Activated T-helper 1 cell treated with Interleukin-2 at 50 U/mL for 16 hours (primary cell): ENCODE data around the gene ABCC1.
"Not testable (repeated sequence)": the region's sequence is repeated elsewhere in the genome, so short reads cannot be mapped to it uniquely, and the experiment has no call there.

Experiments
- DNase-seq: peaks from one replicate; pipeline ENCODE4 v3.0.0-alpha.2; 2020; ENCODE audit warnings: low read depth

Gene ABCC1

DNA sequence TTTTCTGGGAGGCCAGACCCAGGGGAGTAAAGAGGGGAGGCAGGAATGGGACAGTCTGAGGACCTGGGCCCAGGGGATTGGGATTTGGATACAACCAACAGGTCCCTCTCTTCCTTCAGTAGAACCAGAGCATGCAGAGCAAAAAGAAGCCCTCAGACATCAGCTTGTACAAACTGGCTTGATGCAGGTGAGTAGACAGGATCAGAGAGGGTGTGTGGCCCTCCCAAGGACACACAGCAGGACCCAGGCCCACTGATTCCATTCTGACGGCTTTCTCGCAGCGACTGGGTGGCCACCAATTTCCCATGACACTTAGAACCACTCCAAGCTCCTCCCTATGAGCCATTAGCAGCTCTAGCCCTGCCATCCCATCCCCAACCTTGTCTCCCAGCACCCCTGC is 210.2 kb downstream of the ABCC1 start:
- DNase-seq: no peak

DNA sequence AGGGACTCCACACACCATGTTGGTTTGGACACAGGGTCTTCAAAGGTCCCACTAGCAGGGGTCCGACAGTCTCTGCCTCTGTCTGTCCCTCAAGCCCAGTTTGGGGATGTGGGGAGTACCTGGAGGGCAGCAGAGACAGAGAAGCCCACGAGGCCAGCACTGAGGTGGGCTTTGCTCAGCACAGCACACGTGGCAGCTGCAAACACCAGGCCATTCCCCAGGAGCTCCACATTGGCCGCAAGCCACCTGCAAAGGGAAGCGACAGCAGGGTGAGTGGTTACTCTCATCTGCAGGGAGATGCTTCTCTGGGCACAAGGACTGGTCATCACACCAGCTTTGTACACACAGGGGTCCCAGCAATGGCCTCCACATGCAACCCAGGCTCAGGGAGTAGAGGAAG is 211.9 kb downstream of the ABCC1 start:
- no peak for DNase-seq

DNA sequence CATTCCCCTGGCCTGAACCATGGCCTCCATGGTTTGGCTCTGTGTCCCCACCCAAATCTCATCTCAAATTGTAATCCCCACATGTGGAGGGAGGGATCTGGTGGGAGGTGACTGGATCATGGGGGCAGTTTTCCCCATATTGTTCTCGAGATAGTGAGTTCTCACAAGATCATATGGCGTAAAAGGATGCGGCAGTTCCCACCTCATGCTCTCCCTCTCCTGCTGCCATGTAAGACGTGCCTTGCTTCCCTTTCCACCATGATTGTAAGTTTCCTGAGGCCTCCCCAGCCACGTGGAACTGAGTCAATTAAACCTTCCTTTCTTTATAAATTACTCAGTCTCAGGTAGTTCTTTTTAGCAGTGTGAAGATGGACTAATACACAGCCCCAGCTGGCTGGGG is 212.4 kb downstream of the ABCC1 start:
- DNase-seq: not testable (repeated sequence)

DNA sequence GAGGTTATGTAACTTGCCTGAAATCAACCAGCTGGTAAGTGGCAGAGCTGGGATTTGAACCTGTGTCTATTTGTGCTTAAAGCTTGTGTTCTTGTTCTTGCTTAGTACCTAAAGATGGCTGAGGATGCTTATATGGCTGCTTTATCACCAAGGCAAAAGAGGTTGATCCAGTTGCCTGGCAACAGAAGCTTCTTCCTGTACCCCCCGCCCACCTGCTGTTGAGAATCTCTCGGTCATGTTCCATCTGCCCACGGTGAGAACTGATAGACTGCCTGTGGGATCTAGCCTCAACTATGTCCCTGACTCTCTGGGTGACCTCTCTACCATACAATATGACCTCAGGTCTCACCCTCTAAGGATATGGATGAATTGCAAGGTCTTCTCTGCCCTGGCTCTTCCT is 213.2 kb downstream of the ABCC1 start:
- DNase-seq: no peak

DNA sequence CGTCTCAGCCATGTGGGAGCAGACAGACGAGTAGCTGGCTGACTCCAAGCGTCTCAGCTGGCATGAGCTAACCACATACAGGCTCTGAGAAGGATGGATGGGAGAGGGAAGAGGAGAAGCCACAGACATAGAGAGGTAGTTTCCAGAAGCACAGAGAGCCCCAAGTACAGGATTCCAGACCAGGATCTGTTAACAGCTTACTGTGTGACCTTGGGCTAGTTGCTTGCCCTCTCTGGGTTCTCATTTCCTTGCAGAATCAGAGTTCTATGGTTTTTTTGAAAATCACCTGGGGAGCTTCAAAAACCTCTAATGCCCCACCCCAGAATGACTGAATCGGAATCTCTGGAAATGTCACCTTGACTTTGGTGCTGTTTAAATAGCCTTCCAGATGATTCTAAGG is 213.7 kb downstream of the ABCC1 start:
- DNase-seq: no peak

DNA sequence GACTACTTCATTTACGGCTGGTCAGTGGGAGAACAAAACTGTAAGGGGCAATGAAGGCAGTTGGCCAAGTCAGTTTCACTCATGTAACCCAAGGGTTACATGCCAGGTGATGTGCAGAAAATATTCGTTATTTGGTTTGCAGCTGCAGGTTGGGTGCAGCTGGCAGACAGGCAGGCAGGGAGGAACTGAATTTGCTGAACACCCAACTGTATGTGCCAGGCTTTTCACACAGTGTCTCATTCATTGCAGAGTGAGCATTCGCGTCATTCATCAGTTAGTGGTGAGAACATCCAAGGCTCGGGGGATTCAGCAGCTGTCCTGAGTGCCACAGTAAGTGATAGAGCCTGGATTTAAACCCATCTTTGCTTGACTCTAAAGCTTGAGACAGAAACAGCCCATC is 214.2 kb downstream of the ABCC1 start:
- no peak for DNase-seq

DNA sequence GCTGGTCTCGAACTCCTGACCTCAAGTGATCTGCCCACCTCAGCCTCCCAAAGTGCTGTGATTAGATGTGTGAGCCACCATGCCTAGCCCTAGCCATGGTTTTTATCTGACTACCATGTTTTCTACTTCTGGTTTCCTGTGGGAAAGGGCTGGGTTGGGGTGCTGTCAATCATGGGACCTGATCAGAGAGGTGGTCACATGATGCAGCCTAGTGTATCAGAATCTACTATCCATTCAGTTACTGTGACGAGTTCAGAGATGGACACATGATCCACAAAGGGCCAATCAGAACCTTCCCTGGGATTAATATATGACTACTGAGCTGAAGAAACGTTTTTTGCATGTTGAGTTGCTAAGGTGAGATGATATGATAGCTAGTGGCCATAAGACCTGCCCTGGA is 214.8 kb downstream of the ABCC1 start:
- no peak for DNase-seq

DNA sequence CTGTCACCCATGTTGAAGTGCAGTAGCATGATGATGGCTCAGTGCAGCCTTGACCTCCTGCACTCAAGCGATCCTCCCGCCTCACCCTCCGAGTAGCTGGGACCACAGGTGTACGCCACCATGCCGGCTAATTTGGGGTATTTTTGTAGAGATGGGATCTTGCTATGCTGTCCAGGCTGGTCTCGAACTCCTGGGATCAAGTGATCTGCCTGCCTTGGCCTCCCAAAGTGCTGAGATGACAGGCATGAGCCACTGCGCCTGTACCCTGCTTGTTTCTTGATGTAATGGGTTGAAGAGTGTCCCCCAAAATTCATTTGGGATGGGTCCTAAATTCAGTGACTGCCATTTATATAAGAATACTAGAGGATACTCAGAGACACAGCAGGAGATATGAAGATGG is 216.7 kb downstream of the ABCC1 start:
- DNase-seq: no peak

DNA sequence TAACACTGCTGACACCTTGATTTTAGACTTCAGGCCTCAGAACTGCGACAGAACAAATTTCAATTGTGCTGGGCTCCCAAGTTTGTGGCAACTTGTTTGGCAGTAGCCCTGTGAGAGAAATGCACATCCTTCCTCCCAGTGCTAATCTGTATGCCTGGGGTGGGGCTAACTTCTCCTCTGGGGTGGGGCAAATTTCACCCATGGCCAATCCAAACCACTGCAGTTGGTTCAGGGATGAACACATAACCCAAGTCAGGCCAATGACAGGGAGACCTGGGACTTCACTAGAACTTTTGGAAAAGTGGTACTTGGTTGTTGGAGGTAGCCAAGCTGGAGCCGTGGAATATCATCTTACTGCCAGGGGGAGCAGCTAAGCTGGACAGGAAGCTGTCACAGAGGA is 217.5 kb downstream of the ABCC1 start:
- DNase-seq: no peak

DNA sequence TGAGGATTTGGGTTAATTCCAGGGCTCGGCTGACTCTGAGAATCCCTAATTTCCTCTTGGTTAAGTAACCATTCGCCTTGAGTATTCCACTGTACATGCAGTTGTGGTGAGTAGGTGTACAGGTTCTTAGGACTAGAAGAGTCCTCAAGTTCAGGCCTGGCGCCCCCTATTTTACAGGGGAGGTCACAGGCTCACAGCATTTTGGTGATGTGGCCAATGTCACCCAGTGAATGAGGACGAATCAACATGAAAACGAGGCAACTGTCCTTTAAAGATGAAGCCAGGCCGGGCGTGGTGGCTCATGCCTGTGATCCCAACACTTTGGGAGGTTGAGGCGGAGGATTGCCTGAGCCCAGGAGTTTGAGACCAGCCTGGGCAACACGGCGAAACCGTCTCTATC is 218.5 kb downstream of the ABCC1 start:
- no peak for DNase-seq

DNA sequence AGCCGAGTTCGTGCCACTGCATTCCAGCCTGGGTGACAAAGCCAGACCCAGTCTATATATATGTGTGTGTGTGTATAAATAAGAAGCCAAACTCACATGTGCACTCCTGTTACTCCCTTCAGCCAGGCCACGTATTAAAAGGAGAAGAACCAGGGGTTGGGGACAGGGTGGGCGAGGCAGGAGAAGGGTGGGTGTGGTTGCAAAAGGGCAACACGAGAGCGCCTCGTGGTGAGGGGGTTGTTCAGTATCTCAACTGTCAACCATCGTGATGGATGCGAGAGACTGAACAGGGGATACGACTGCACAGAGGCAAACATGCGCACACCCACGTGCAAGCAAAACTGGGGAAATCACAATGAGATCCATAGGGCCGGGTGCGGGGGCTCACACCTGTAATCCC is 219.0 kb downstream of the ABCC1 start:
- DNase-seq: no peak

DNA sequence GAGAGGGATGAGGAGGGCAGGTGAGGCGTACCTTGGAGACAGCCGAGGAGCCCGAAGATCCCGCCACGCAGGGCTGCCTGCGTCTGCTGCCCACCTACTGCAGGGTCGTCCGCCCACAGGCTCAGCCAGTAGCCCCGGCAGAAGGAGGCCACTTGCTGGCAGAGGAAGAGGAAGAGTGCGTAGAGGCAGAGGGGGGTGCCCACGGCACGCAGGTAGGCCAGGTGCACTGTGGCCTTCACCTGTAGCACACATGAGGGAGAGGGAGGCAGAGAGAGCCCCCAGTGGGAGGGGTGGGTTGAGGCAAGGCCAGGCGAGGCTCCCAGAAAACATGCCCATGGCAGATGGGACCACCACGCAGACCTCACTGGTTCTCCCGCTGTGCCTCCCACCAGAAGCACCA is 220.2 kb downstream of the ABCC1 start:
- DNase-seq: no peak

DNA sequence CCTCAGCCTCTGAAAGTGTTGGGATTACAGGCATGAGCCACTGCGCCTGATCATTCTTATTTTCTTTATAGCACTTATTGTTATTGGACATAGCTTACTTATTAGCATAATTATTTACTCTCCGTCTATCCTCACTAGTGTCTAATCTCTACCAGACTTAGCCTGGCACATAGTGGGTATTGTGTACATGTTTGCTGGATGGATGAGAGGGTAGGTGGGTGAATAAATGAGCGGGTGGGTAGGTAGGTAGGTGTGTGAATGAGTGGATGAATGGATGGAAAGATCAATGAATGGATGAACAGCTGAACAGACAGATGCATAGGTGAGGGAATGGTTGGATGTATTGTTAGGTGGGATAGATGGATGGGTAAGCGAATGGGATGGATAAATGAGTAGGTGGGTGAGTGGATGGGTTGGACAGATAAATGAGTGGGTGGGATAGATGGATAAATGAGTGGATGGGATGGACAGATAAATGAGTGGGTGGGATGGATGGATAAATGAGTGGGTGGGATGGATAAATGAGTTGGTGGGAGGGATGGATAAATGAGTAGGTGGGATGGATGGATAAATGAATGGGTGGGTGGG is 222.0 kb downstream of the ABCC1 start:
- DNase-seq: no peak

DNA sequence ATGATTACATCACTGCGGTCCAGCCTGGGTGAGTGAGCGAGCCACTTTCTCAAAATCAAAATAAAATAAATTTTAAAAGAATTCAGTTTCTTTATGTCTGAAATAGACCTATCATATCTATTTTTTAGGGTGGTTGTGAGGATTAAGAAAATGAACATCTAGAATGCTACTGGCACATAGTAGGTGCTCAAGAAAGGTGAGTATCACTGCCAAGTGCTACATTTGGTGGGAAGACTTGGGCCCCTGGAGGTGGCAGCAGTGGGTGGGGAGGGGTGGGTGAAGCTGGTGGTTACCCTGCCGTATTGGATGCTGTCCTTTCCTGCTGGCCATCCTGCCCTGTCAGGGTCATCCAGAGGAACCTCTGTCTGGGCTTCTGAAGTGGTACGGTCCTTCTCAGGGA is 223.6 kb downstream of the ABCC1 start:
- DNase-seq: no peak

DNA sequence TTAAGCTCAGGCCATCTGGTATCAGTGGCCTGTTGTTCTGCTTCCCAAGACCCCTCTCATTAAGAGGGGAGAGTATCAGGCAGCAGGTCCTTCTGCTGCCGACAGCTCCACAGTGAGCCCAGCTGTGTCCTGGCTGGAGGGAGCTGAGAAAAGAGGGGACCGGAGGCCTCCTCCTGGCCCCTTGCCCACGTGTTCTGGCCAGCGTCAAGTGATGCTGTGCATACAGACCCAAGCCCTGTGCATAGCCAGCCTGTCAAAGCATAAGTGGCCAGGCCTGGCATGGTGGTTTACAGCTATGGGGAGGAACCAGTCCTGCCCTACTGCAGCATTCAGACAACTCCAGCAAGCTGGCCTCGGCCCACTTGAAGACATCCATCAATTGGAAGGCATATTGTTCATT is 225.9 kb downstream of the ABCC1 start:
- no peak for DNase-seq

DNA sequence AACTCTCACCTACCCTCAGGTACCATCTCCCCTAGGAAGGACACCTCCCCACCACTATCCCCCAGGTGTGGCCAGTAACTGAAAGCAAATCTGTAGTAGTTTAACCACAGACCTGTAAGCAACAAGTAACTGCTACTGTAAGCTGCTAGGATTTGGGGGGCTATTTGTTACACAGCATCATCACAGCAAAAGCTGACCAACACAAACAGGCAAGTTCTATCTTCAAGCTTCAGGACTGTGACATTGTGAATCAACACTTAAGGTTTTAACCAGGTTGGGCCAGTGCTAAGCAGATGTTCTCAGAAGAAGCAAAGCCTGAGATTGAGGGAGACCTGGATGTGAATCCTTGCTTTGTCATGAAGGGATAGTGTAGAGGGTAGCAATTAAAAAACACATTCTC is 226.9 kb downstream of the ABCC1 start:
- DNase-seq: no peak

DNA sequence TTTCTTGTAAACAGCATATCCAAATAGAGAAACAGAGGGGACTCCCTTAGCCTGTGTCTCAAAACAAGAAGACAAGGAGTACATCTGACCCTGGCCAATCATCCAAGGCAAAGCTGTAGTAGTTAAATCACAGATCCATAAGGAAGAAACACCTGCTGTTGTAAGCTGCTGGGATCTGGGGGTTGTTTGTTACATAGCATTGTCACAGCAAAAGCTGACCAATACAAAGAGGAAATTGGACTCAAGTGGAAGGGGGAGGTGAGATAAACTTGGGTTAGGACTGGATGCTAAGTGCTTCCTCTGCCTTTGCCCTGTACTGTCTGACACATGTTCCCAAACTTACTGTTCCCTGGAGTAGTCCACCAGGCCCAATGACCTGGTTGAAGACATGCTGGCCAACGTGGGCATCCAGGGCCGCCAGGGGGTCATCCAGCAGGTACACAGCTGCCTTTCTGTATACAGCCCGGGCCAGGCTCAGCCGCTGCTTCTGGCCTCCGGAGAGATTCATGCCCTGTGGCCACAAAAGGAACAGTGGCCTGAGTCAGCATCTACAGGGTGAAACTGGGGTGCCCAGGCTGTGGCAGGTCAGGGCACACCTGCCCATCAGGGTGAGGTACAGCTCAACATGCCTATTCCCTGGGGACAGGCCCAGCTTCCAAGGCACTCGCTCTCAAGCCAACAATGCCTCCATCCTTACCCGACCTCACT is 229.2 kb downstream of the ABCC1 start:
- no peak for DNase-seq

DNA sequence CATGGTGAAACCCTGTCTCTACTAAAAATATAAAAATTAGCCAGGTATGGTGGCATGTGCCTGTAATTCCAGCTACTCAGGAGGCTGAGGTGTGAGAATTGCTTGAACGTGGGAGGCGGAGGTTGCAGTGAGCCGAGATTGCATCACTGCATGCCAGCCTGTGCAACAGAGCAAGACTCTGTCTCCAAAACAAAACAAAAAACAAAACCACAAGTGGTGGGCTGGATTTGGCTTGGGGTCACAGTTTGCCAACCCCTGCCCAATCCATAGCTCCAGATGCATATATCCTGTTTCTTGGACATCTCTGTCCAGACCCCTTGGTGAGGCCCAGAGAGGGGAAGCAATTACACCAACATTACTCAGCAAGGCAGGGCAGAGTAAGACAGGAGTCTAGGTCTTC is 232.3 kb downstream of the ABCC1 start:
- not testable (repeated sequence) for DNase-seq

DNA sequence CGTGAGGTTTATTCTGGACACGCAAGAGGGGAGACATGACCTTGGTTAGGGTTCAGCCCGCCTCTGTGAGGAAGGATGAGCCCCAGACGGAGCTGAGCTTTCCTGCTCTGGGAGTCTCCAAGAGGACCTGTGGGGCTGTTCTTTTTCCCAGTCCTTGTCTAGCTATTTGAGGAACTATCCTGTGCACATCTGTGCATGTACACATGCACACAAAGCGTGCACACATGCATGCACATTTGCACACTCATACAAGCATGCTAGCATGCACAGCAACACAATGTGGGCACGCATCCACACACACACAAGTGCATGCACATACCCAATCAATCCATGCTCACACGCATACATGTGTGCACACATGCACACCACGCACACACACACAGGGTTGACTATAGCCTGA is 233.5 kb downstream of the ABCC1 start:
- no peak for DNase-seq

DNA sequence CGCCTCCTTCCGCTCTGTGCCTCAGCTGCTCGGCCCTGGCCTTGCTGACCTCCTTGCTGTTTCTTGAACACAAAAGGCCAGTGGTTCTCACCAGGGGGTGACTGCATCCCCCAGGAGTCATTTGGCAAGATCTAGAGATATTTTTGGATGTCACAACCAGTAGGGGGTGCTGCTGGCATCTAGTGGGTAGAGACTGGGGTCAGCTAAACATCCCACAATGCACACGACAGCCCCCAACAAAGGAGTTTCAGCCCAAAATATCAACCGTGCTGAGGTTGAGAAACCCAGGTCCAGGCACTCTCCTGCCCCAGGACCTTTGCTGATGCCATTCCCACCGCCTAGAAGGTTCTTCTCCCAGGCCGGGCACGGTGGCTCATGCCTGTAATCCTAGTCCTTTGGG is 234.1 kb downstream of the ABCC1 start:
- no peak for DNase-seq

DNA sequence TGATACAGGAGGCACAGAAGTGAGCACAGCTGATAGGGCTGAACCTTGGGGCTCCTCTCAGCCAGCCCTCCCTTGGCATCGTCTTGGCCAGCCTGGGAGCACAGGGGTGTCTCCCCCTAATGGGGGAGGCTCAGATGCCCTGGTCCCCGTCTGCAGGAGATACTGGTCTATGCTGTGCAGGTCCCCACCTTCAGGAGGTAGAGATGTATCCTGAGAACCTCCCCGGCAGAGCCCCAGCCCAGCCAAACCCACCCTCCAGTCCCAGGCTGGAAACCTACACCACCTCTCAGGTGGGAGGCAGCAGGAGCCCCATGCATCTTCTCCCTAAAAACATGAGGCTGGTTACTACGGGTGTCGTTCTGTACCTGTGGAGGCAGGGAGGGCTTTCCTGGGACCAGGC is 235.2 kb downstream of the ABCC1 start:
- DNase-seq: no peak

DNA sequence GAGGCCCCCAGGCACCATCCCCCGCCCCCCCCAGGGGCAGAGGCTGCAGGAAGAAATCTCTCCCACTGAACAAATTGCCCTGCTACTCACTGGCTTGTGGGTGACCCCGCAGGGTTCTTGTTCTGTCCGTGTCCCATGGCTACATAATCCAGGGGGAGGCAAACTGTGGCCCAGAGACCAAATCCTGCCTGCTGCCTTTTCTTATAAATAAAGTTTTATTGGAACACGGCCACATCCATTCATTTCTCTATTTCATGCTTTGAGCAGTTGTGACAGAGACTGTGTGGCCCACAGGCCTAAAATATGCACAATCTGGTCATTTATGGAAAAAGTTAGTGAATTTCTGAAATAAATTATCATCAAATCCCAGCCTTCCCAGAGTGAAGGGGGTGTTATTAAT is 235.7 kb downstream of the ABCC1 start:
- no peak for DNase-seq

DNA sequence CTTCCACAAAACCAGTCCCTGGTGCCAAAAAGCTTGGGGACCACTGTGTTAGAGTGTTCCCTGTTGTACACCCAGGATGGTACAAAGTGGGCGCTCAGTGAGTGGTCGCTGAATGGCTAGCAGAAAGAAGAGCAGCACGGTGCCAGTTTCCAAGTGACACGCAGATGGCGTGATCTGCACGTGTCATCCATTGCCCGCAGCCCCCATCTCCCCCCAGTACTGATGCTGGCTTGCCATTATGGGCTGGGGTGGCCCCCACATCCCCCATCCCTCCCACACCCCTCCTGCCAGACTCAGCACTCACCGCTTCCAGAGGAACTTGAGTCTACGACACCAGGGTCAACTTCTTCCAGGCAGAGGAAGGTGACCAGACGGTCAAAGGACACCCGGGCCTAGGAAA is 237.4 kb downstream of the ABCC1 start:
- DNase-seq: no peak

DNA sequence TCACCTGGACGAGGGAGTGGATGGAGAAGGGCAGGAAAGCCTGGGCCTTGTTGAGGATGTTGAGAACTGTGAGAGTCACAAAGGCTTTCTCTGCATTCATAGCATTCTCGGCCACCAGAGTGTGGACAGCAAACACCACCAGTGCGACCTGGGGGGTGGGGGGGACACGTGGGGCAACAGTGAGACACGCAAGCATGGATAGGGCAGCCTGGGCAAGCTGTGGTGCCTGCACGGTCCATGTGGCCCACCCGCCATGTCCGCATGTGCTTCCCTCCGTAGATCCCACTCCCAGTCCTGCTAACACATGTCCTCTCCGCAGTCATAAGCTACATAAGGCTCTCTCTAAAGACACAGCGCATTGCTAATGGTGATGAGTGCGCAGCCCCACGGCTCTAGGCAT is 239.4 kb downstream of the ABCC1 start:
- no peak for DNase-seq
